Fibroblast of lung (primary cell): Measurements from ENCODE around the gene LYPD6B. TPM values are rescaled to one million over a fixed set of nuclear protein-coding genes. Genes with fewer than 3 reads are reported as not detected.

Experiments used
- DNase-seq, 2 donors: peaks; one replicate each; pipeline versions ENCODE4 v3.0.0 to v3.0.0-alpha.2; 2010; ENCODE audit warnings: low read depth in 2 of 2
- H2AFZ ChIP-seq: 2 replicates; pipeline ENCODE4 v1.5.1; 2012; ENCODE audit warnings: low read length, control low read depth, inconsistent platforms
- H3K27ac ChIP-seq: 2 replicates; pipeline ENCODE4 v1.5.1; 2011; ENCODE audit warnings: low read length, control low read depth; ENCODE audit not compliant: insufficient read depth
- H3K27me3 ChIP-seq: 2 replicates; pipeline ENCODE4 v1.5.1; 2011; ENCODE audit warnings: mild to moderate bottlenecking, low read length; ENCODE audit not compliant: control insufficient read depth, insufficient read depth
- H3K36me3 ChIP-seq: 2 replicates; pipeline ENCODE4 v1.5.1; 2011; ENCODE audit warnings: low read length; ENCODE audit not compliant: control insufficient read depth, insufficient read depth
- H3K4me1 ChIP-seq: 2 replicates; pipeline ENCODE4 v1.5.1; 2011; ENCODE audit warnings: low read length; ENCODE audit not compliant: control insufficient read depth, insufficient read depth; ENCODE audit errors: extremely low read depth
- H3K4me2 ChIP-seq: 2 replicates; pipeline ENCODE4 v1.5.1; 2011; ENCODE audit warnings: low read length, control low read depth; ENCODE audit not compliant: insufficient read depth; ENCODE audit errors: extremely low read depth
- H3K4me3 ChIP-seq, 4 experiments: fragments of 200-600 bp in 1 of 4; sonication (generic) in 1 of 4; replicated peaks in 1 of 4; 2 replicates each; pipeline ENCODE4 v1.5.1; 2011 to 2016; ENCODE audit warnings: low read length in 4 of 4, low read depth in 3 of 4, mild to moderate bottlenecking in 3 of 4, control low read depth in 2 of 4, inconsistent platforms in 1 of 4, mixed read lengths in 1 of 4; ENCODE audit not compliant: insufficient read depth in 1 of 4; ENCODE audit errors: control extremely low read depth in 1 of 4
- H3K79me2 ChIP-seq: 2 replicates; pipeline ENCODE4 v1.5.1; 2012; ENCODE audit warnings: mild to moderate bottlenecking, low read length, inconsistent platforms; ENCODE audit not compliant: control insufficient read depth, insufficient read depth
- H3K9ac ChIP-seq: 2 replicates; pipeline ENCODE4 v1.5.1; 2011; ENCODE audit warnings: mild to moderate bottlenecking, low read length, control low read depth; ENCODE audit not compliant: insufficient read depth
- H3K9me3 ChIP-seq: 2 replicates; pipeline ENCODE4 v1.5.1; 2012; ENCODE audit warnings: low read depth, low read length; ENCODE audit not compliant: control insufficient read depth, insufficient read depth
- H4K20me1 ChIP-seq: 2 replicates; pipeline ENCODE4 v1.5.1; 2011; ENCODE audit warnings: low read length; ENCODE audit not compliant: control insufficient read depth, insufficient read depth; ENCODE audit errors: extremely low read depth
- CTCF ChIP-seq, 2 donors: IDR thresholded peaks in 1 of 2; conservative IDR thresholded peaks in 1 of 2; 1 replicate in 1 of 2; 2 replicates in 1 of 2; pipeline ENCODE4 v1.5.1; 2011 to 2012; ENCODE audit warnings: low read length in 2 of 2, control low read depth in 1 of 2, inconsistent platforms in 1 of 2, low read depth in 1 of 2, mild to moderate bottlenecking in 1 of 2
- EZH2 ChIP-seq: IDR thresholded peaks from 2 replicates; pipeline ENCODE4 v1.5.1; 2012; ENCODE audit warnings: low read length, control low read depth, mild to moderate bottlenecking; ENCODE audit errors: missing control alignments
- polyA plus RNA-seq, 2 donors: library from polyadenylated mRNA; depleted of rRNA in 1 of 2; stranded (reverse) in 1 of 2; unstranded in 1 of 2; fragments of >200 nt; gene quantifications; 2 replicates each; pipeline ENCODE4 v1.2.1, GENCODE V29; 2011 to 2012; ENCODE audit warnings: missing spikeins in 1 of 2
- total RNA-seq: library from RNA; depleted of rRNA; stranded (reverse); fragments of >200 nt; gene quantifications from 2 replicates; pipeline ENCODE4 v1.2.1, GENCODE V29; 2014

LYPD6B gene
- total and polyA plus RNA-seq, 2 donors (not counting 1 experiment from before 2014, with no cell fraction given), result 0.11 TPM; not detected in 1

- no peak overlapping the region for H3K4me3 ChIP-seq
- H3K27me3 ChIP-seq, result no peaks in the 10 kb centered on the region
- no peak for TF ChIP-seq CTCF (conservative IDR thresholded peaks at IDR 0.05 in 1 of 2, IDR thresholded peaks at IDR 0.05 in 1 of 2; ENCODE audit: low read depth in 1 of 2, low read length in 2 of 2)
- TF ChIP-seq EZH2, result no peak
- no peak overlapping the region for H2AFZ ChIP-seq
- DNase-seq, result no peak
- H3K36me3 ChIP-seq, result no peaks in the 10 kb centered on the region
- no peaks in the 10 kb centered on the region for H3K9me3 ChIP-seq
- H3K4me1 ChIP-seq, result no peaks in the 10 kb centered on the region
- no peaks in the 10 kb centered on the region for H4K20me1 ChIP-seq
- no peak overlapping the region for H3K27ac ChIP-seq
- H3K4me2 ChIP-seq, result no peak overlapping the region
- H3K79me2 ChIP-seq, result no peaks in the 10 kb centered on the region
- no peak overlapping the region for H3K9ac ChIP-seq
Measured at GRCh38 chr2:149184991-149185390, 146.5 kb downstream of the LYPD6B start.

GRCh38 chr2:149185942-149186490, 147.5 kb downstream of the LYPD6B start:
- H4K20me1 ChIP-seq, result no peaks in the 10 kb centered on the region
- no peaks in the 10 kb centered on the region for H3K79me2 ChIP-seq
- no peak overlapping the region for H2AFZ ChIP-seq
- no peak overlapping the region for H3K27ac ChIP-seq
- TF ChIP-seq EZH2 (no peak), CTCF (conservative IDR thresholded peaks at IDR 0.05 in 1 of 2, IDR thresholded peaks at IDR 0.05 in 1 of 2; ENCODE audit: low read depth in 1 of 2, low read length in 2 of 2) (no peak)
- H3K9ac ChIP-seq, result no peak overlapping the region
- no peak overlapping the region for H3K4me2 ChIP-seq
- H3K4me1 ChIP-seq, result no peaks in the 10 kb centered on the region
- no peaks in the 10 kb centered on the region for H3K9me3 ChIP-seq
- no peak overlapping the region for H3K4me3 ChIP-seq
- peak in 1 of 2 donors; percentile 45 for DNase-seq
- H3K27me3 ChIP-seq, result no peaks in the 10 kb centered on the region
- H3K36me3 ChIP-seq, result no peaks in the 10 kb centered on the region

GRCh38 chr2:149187057-149187456, 148.6 kb downstream of the LYPD6B start:
- Histone ChIP-seq H3K4me3 (no peak overlapping the region), H3K4me2 (no peak overlapping the region), H4K20me1 (no peaks in the 10 kb centered on the region), H3K4me1 (no peaks in the 10 kb centered on the region), H3K9ac (no peak overlapping the region), H3K79me2 (no peaks in the 10 kb centered on the region), H3K36me3 (no peaks in the 10 kb centered on the region), H3K27me3 (no peaks in the 10 kb centered on the region), H3K9me3 (no peaks in the 10 kb centered on the region), H2AFZ (no peak overlapping the region), H3K27ac (no peak overlapping the region)
- DNase-seq, result no peak
- TF ChIP-seq CTCF (conservative IDR thresholded peaks at IDR 0.05 in 1 of 2, IDR thresholded peaks at IDR 0.05 in 1 of 2; ENCODE audit: low read depth in 1 of 2, low read length in 2 of 2) (no peak), EZH2 (no peak)
